A549 (cell line): Measurements from ENCODE around the gene LMO2. TPM values are rescaled to one million over a fixed set of nuclear protein-coding genes. Genes with fewer than 3 reads are reported as not detected.

ENCODE experiments used
- ATAC-seq, 2 experiments: fragments of 200-7000 bp in 1 of 2; fragments of >200 bp in 1 of 2; cut with Nextera tagmentation in 1 of 2; cut with Tn5 transposase in 1 of 2; 3 replicates each; pipeline versions ENCODE4 v1.8.0 to v1.9.1; 2018 to 2020; ENCODE audit warnings: mild to moderate bottlenecking in 1 of 2, moderate library complexity in 1 of 2
- CTCF ChIA-PET: fragments of 300-600 bp; sonication (Branson Sonifier 250); formaldehyde crosslinking; extraction: SDS; loops from one replicate; lab custom pipeline; 2021; ENCODE audit warnings: antibody characterized with exemption, inconsistent platforms; lab: Yijun Ruan, JAX
- POLR2A ChIA-PET: fragments of 350-600 bp; formaldehyde crosslinking; extraction: SDS; loops from one replicate; lab custom pipeline; 2021; ENCODE audit warnings: antibody characterized with exemption, inconsistent platforms; lab: Yijun Ruan, JAX
- DNase-seq, 2 experiments: peaks; one replicate each; pipeline versions ENCODE4 v3.0.0 to v3.0.0-alpha.2; 2011 to 2016; ENCODE audit warnings: low read depth in 1 of 2, low spot score in 1 of 2
- FAIRE-seq: peaks from 2 replicates; lab custom pipeline; 2011; peaks lifted over from hg19 to GRCh38; lab: Jason Lieb, UNC
- H3K27ac ChIP-seq, 2 experiments: fragments of >200 bp; sonication (Bioruptor Twin); formaldehyde crosslinking; 3 replicates each; pipeline ENCODE4 v1.5.1; 2016 to 2017
- H3K4me1 ChIP-seq: fragments of >200 bp; sonication (Bioruptor Twin); formaldehyde crosslinking; 3 replicates; pipeline ENCODE4 v1.6.1; 2016
- H3K4me2 ChIP-seq: fragments of >200 bp; sonication (Bioruptor Twin); formaldehyde crosslinking; 3 replicates; pipeline ENCODE4 v1.6.1; 2016
- H3K4me3 ChIP-seq: fragments of >200 bp; sonication (Bioruptor Twin); formaldehyde crosslinking; 3 replicates; pipeline ENCODE4 v1.5.1; 2016
- H3K9me3 ChIP-seq: fragments of >200 bp; sonication (Bioruptor Twin); formaldehyde crosslinking; 3 replicates; pipeline ENCODE4 v1.6.1; 2016
- BHLHE40 ChIP-seq: IDR thresholded peaks from 2 replicates; pipeline ENCODE4 v1.6.1; 2012; ENCODE audit warnings: low read depth, low read length, inconsistent platforms
- CBX2 ChIP-seq: fragments of 200-600 bp; sonication (generic); IDR thresholded peaks from 2 replicates; pipeline ENCODE4 v1.6.1; 2016; ENCODE audit warnings: low read depth, mild to moderate bottlenecking, borderline replicate concordance
- CBX8 ChIP-seq: fragments of 200-600 bp; sonication (generic); IDR thresholded peaks from 2 replicates; pipeline ENCODE4 v1.6.1; 2016
- CEBPB ChIP-seq, 2 experiments: fragments of >200 bp in 1 of 2; sonication (Bioruptor Twin) in 1 of 2; formaldehyde crosslinking in 1 of 2; IDR thresholded peaks; 2 replicates each; pipeline ENCODE4 v1.6.1; 2012 to 2016
- CHD4 ChIP-seq: fragments of 200-600 bp; sonication (generic); IDR thresholded peaks from 2 replicates; pipeline ENCODE4 v1.6.1; 2016; ENCODE audit warnings: antibody characterized with exemption, mild to moderate bottlenecking, borderline replicate concordance
- EHMT2 ChIP-seq: fragments of 200-600 bp; sonication (generic); IDR thresholded peaks from 2 replicates; pipeline ENCODE4 v1.6.1; 2016; ENCODE audit warnings: antibody characterized with exemption, low read depth, mild to moderate bottlenecking, moderate library complexity
- EP300 ChIP-seq, 2 experiments: fragments of >200 bp; sonication (Bioruptor Twin); formaldehyde crosslinking; IDR thresholded peaks; 2 replicates in 1 of 2; 3 replicates in 1 of 2; pipeline ENCODE4 v1.6.1; 2016 to 2017
- ESRRA ChIP-seq: fragments of 150-350 bp; IDR thresholded peaks from 2 replicates; pipeline ENCODE4 v1.6.1; 2014; ENCODE audit warnings: mild to moderate bottlenecking, low read length, borderline replicate concordance
- FOSB ChIP-seq: fragments of 250-450 bp; sonication (Bioruptor Pico); IDR thresholded peaks from 2 replicates; pipeline ENCODE4 v1.5.0; 2020; ENCODE audit warnings: mild to moderate bottlenecking, moderate library complexity
- FOXS1 ChIP-seq: fragments of 250-450 bp; sonication (Bioruptor Pico); IDR thresholded peaks from 2 replicates; pipeline ENCODE4 v1.5.0; 2020; ENCODE audit warnings: mild to moderate bottlenecking, moderate library complexity
- GATA3 ChIP-seq: IDR thresholded peaks from 2 replicates; pipeline ENCODE4 v1.6.1; 2012; ENCODE audit warnings: borderline replicate concordance
- HDAC2 ChIP-seq: fragments of 200-600 bp; sonication (generic); IDR thresholded peaks from 2 replicates; pipeline ENCODE4 v1.6.1; 2016
- HEYL ChIP-seq: fragments of 250-450 bp; sonication (Bioruptor Pico); IDR thresholded peaks from 2 replicates; pipeline ENCODE4 v1.8.0; 2021; ENCODE audit warnings: mild to moderate bottlenecking, moderate library complexity
- HOXA7 ChIP-seq: fragments of 250-450 bp; sonication (Bioruptor Pico); IDR thresholded peaks from 2 replicates; pipeline ENCODE4 v1.5.0; 2020; ENCODE audit warnings: mild to moderate bottlenecking, moderate library complexity
- HOXB13 ChIP-seq: fragments of 250-450 bp; sonication (Bioruptor Pico); IDR thresholded peaks from 2 replicates; pipeline ENCODE4 v1.5.0; 2020; ENCODE audit warnings: low read depth, mild to moderate bottlenecking, moderate library complexity
- HOXB5 ChIP-seq: fragments of 250-450 bp; sonication (Bioruptor Pico); IDR thresholded peaks from 2 replicates; pipeline ENCODE4 v1.5.0; 2020; ENCODE audit warnings: mild to moderate bottlenecking, moderate library complexity
- JUNB ChIP-seq: fragments of >200 bp; sonication (Bioruptor Twin); formaldehyde crosslinking; IDR thresholded peaks from 2 replicates; pipeline ENCODE4 v1.6.1; 2016
- MYC ChIP-seq: IDR thresholded peaks from 2 replicates; pipeline ENCODE4 v1.6.1; 2012; ENCODE audit warnings: mild to moderate bottlenecking, inconsistent platforms, low read length, improper control_type of control experiment, borderline replicate concordance
- PHF8 ChIP-seq: fragments of 200-600 bp; sonication (generic); IDR thresholded peaks from 2 replicates; pipeline ENCODE4 v1.6.1; 2016; ENCODE audit warnings: low read depth, mild to moderate bottlenecking, antibody characterized with exemption, moderate library complexity, borderline replicate concordance
- POLR2A ChIP-seq: IDR thresholded peaks from 2 replicates; pipeline ENCODE4 v1.6.1; 2012; ENCODE audit warnings: mild to moderate bottlenecking, low read length
- POLR2AphosphoS2 ChIP-seq: conservative IDR thresholded peaks from 2 replicates; pipeline ENCODE4 v1.6.1; 2012; ENCODE audit warnings: low read length, improper control_type of control experiment, inconsistent platforms
- RCOR1 ChIP-seq: fragments of 150-350 bp; IDR thresholded peaks from 2 replicates; pipeline ENCODE4 v1.6.1; 2014; ENCODE audit warnings: antibody characterized with exemption, low read length, low read depth
- RNF2 ChIP-seq: fragments of 200-600 bp; sonication (generic); IDR thresholded peaks from 2 replicates; pipeline ENCODE4 v1.6.1; 2016; ENCODE audit warnings: low read depth, mild to moderate bottlenecking, antibody characterized with exemption, moderate library complexity, borderline replicate concordance
- TP53 ChIP-seq: fragments of 250-450 bp; sonication (Bioruptor Pico); IDR thresholded peaks from 2 replicates; pipeline ENCODE4 v1.5.0; 2021; ENCODE audit warnings: mild to moderate bottlenecking, moderate library complexity
- ZFP36 ChIP-seq: fragments of 450-650 bp; IDR thresholded peaks from 2 replicates; pipeline ENCODE4 v1.6.1; 2014; ENCODE audit warnings: borderline replicate concordance; ENCODE audit not compliant: partially characterized antibody
- WGBS: methylation state at CpG from one replicate; pipeline ENCODE4 v1.1.6; 2017; ENCODE audit errors: missing lambda C conversion rate; 5-methylcytosine and 5-hydroxymethylcytosine counted together
- polyA plus RNA-seq, 4 experiments: library from polyadenylated mRNA; depleted of rRNA in 3 of 4; stranded (reverse); fragments of >200 nt; fragmentation: RNase III in 1 of 4; extraction: RNeasy Plus Mini Kit Qiagen cat#74134 plus additional on column Dnase treatment in 1 of 4; gene quantifications; 2 replicates in 3 of 4; 3 replicates in 1 of 4; pipeline ENCODE4 v1.2.3, GENCODE V29; 2011 to 2017
- TF ChIP-seq, protein P1 (sequence below): fragments of >200 bp; sonication (Bioruptor Twin); formaldehyde crosslinking; IDR thresholded peaks from 3 replicates; pipeline ENCODE4 v1.6.1; 2016
- TF ChIP-seq, protein P2 (sequence below): IDR thresholded peaks from 2 replicates; pipeline ENCODE4 v1.6.1; 2012
- TF ChIP-seq, protein P3 (sequence below): IDR thresholded peaks from 2 replicates; pipeline ENCODE4 v1.6.1; 2012
- TF ChIP-seq, protein P4 (sequence below): fragments of 250-450 bp; sonication (Bioruptor Pico); IDR thresholded peaks from 2 replicates; pipeline ENCODE4 v1.5.0; 2020; ENCODE audit warnings: low read depth, mild to moderate bottlenecking, moderate library complexity
- TF ChIP-seq, protein P5 (sequence below): fragments of 150-350 bp; IDR thresholded peaks from 2 replicates; pipeline ENCODE4 v1.6.1; 2014; ENCODE audit warnings: low read depth, mild to moderate bottlenecking, low read length

LMO2 gene
- polyA plus RNA-seq, 2 of the 4 experiments (the other 2 are of a cell fraction) = 0.12 to 0.15 TPM

DNA sequence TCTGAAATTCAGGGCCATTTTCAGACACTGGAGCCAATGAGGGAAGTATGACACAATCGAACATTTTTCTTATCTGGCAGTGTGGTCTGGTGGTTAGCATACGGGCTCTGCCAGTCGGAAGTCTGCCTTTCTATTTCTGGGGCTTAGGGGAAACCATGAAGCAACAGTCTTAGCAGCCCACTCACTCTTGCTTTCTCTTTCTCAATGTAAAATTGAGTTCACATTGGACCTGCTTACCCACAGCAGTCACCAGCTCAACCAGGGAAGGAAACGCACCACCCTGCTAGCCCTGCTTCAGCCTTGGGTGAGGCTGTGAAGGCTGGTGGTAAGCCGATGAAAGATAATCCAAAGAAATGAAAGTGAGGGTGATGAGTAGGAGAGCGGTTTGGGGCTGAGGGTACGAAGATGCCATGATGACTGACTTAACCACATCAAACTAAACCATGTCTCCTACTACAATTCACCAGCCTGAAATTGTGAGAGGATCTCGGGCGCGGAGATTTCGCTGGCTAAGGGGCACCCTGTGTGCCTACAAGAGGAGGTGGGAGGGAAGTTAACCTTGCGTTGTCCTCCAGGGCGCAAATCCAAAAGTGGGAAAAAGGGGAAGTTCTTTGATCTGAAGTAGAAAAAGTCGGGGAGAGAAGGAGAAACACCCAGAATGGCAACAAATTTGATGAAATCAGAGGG, 2.0 kb upstream of the LMO2 start:
- no peak for TF ChIP-seq GATA3
- TF ChIP-seq JUNB = no peak
- TF ChIP-seq FOXS1 (CRISPR knock-in tag) = no peak
- no peak for TF ChIP-seq BHLHE40
- no peak for TF ChIP-seq PHF8
- TF ChIP-seq, protein P1, sequence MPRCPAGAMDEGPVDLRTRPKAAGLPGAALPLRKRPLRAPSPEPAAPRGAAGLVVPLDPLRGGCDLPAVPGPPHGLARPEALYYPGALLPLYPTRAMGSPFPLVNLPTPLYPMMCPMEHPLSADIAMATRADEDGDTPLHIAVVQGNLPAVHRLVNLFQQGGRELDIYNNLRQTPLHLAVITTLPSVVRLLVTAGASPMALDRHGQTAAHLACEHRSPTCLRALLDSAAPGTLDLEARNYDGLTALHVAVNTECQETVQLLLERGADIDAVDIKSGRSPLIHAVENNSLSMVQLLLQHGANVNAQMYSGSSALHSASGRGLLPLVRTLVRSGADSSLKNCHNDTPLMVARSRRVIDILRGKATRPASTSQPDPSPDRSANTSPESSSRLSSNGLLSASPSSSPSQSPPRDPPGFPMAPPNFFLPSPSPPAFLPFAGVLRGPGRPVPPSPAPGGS = no peak
- no peak for TF ChIP-seq HDAC2
- no peak for TF ChIP-seq CEBPB (IDR thresholded peaks at IDR 0.05)
- no peak for TF ChIP-seq POLR2A
- no peak for TF ChIP-seq FOSB
- no peak for TF ChIP-seq HEYL (CRISPR knock-in tag)
- TF ChIP-seq POLR2AphosphoS2 = no peak
- no peak for DNase-seq
- H3K9me3 ChIP-seq = no peaks in the 10 kb centered on the region
- no peak overlapping the region for H3K27ac ChIP-seq
- peaks cover under 1% of the 10 kb centered on the region; the same call in 2 of the 3 replicates for H3K4me1 ChIP-seq
- 82% methylated on average over 14 of the region's 14 CpGs for WGBS
- no peak overlapping the region for H3K4me3 ChIP-seq
- FAIRE-seq = no peak
- no peak for ATAC-seq
- H3K4me2 ChIP-seq = no peak overlapping the region
- ChIA-PET POLR2A (no interaction called here), CTCF (interaction anchor here (0.7 kb wide), 1 partner anchor 8 kb away, joined by 3 read pairs; no protein-coding TSS in a partner anchor)

DNA sequence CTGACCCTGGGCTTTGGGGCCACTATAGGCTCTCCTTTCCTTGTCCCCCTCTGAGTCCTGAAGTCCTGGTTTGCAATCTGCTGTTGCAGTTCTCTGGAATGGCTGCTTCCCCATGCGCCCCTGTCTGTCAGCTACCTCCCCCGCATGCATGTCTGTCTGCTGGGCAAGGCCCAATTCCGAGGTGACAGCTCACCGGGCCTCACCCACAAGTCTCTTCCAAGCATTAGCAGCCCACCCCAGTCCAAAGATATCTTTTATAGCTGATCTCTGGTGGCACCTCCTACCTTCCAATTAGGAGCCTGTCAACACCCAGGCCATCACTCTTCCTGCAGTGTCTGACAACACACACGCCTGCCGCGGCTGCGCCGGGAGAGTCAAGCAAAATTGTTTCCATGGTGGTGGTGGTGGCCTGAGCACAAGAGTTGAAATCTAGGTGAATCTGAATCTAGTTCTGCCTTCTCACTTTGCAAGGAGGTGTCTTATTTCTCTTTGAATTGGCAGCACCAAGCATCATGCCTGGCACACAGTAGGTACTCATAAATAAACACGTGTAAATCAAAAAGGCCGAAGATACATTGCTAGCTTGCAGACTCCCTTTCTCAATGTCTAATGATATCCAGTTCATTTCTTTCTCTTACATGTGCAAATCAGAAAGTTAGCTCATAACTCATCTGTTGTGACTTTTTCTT, 1.2 kb upstream of the LMO2 start:
- H3K4me1 ChIP-seq = no peaks in the 10 kb centered on the region
- 94% methylated on average over 11 of the region's 11 CpGs for WGBS
- FAIRE-seq = no peak
- POLR2A ChIA-PET = no interaction called here
- no peak overlapping the region for H3K4me2 ChIP-seq
- CTCF ChIA-PET = interaction anchor here (0.6 to 1.4 kb wide), 6 partner anchors 9 to 78 kb away, joined by 3 to 6 read pairs (median 3); no protein-coding TSS in a partner anchor
- H3K9me3 ChIP-seq = no peaks in the 10 kb centered on the region
- H3K27ac ChIP-seq = no peak overlapping the region
- DNase-seq = no peak
- ATAC-seq = no peak
- no peak overlapping the region for H3K4me3 ChIP-seq
- TF ChIP-seq HOXB13 (CRISPR knock-in tag) = no peak
- TF ChIP-seq CEBPB (IDR thresholded peaks at IDR 0.05) = no peak
- TF ChIP-seq, protein P2, sequence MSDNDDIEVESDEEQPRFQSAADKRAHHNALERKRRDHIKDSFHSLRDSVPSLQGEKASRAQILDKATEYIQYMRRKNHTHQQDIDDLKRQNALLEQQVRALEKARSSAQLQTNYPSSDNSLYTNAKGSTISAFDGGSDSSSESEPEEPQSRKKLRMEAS = no peak
- TF ChIP-seq EP300 (IDR thresholded peaks at IDR 0.05) = no peak
- TF ChIP-seq RNF2 = no peak
- TF ChIP-seq HOXA7 (CRISPR knock-in tag) = no peak
- no peak for TF ChIP-seq ZFP36
- no peak for TF ChIP-seq CBX2
- no peak for TF ChIP-seq RCOR1
- TF ChIP-seq MYC = no peak
- TF ChIP-seq EHMT2 = no peak
- no peak for TF ChIP-seq CBX8
- TF ChIP-seq HOXB5 (CRISPR knock-in tag) = no peak
- TF ChIP-seq, protein P3, sequence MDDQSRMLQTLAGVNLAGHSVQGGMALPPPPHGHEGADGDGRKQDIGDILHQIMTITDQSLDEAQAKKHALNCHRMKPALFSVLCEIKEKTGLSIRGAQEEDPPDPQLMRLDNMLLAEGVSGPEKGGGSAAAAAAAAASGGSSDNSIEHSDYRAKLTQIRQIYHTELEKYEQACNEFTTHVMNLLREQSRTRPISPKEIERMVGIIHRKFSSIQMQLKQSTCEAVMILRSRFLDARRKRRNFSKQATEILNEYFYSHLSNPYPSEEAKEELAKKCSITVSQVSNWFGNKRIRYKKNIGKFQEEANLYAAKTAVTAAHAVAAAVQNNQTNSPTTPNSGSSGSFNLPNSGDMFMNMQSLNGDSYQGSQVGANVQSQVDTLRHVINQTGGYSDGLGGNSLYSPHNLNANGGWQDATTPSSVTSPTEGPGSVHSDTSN = no peak
- TF ChIP-seq, protein P4, sequence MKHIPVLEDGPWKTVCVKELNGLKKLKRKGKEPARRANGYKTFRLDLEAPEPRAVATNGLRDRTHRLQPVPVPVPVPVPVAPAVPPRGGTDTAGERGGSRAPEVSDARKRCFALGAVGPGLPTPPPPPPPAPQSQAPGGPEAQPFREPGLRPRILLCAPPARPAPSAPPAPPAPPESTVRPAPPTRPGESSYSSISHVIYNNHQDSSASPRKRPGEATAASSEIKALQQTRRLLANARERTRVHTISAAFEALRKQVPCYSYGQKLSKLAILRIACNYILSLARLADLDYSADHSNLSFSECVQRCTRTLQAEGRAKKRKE = no peak
- TF ChIP-seq, protein P5, sequence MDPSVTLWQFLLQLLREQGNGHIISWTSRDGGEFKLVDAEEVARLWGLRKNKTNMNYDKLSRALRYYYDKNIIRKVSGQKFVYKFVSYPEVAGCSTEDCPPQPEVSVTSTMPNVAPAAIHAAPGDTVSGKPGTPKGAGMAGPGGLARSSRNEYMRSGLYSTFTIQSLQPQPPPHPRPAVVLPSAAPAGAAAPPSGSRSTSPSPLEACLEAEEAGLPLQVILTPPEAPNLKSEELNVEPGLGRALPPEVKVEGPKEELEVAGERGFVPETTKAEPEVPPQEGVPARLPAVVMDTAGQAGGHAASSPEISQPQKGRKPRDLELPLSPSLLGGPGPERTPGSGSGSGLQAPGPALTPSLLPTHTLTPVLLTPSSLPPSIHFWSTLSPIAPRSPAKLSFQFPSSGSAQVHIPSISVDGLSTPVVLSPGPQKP = no peak
- TF ChIP-seq CHD4 = no peak
- TF ChIP-seq GATA3 = no peak
- TF ChIP-seq TP53 (CRISPR knock-in tag) = no peak
- no peak for TF ChIP-seq ESRRA
